GM12891 (cell line): Measurements from ENCODE around the gene MINDY1.

Experiments used
- POLR2AphosphoS5 ChIP-seq: IDR thresholded peaks from 2 replicates; pipeline ENCODE4 v1.6.1; 2011; ENCODE audit warnings: low read depth, low read length, control low read depth
- TAF1 ChIP-seq: IDR thresholded peaks from 2 replicates; pipeline ENCODE4 v1.6.1; 2011; ENCODE audit warnings: low read depth, low read length, control low read depth

DNA sequence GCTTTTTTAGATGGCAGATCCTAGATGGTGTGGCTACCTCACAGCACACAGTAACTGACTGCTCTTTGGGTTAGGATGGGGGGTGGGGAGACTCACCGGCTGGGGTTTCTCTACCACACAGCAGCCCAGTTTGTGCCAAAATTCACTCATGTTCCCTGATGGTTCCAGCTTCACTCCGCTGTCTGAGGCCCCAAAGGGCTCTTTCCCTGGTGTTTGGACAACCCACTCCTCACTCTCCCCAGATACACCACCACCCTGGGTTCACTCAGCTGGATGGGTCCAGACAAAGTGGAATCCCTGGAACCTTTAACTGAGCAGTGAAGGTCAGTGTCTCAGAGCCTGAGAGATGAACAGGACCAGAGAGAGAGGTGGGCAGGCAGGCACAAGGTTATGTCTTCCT, 48.9 kb upstream of the MINDY1 start:
- no peak; the same call in 1 of the 2 replicates for TF ChIP-seq POLR2AphosphoS5
- TF ChIP-seq TAF1: no peak
